IMR-90 (cell line): Measurements from ENCODE around the gene DBN1.

Experiments used
- CHD1 ChIP-seq: IDR thresholded peaks from 2 replicates; pipeline ENCODE4 v1.6.1; 2012; ENCODE audit warnings: low read depth, low read length, improper control_type of control experiment
- CTCF ChIP-seq: conservative IDR thresholded peaks from 2 replicates; pipeline ENCODE4 v1.5.1; 2012; ENCODE audit warnings: mild to moderate bottlenecking, low read depth, low read length, improper control_type of control experiment
- FOS ChIP-seq: fragments of 150-350 bp; IDR thresholded peaks from 2 replicates; pipeline ENCODE4 v1.6.1; 2016; ENCODE audit warnings: low read depth, low read length
- MXI1 ChIP-seq: IDR thresholded peaks from 2 replicates; pipeline ENCODE4 v1.6.1; 2012; ENCODE audit warnings: low read depth, mild to moderate bottlenecking, low read length, moderate library complexity, borderline replicate concordance
- RAD21 ChIP-seq: IDR thresholded peaks from 2 replicates; pipeline ENCODE4 v1.6.1; 2012; ENCODE audit warnings: low read length, improper control_type of control experiment
- RCOR1 ChIP-seq: IDR thresholded peaks from 2 replicates; pipeline ENCODE4 v1.6.1; 2012; ENCODE audit warnings: mild to moderate bottlenecking, low read length, improper control_type of control experiment; ENCODE audit not compliant: insufficient replicate concordance

GRCh38 chr5:177443144-177443983 is 30.1 kb downstream of the DBN1 start:
- TF ChIP-seq CTCF (no peak), MXI1 (no peak), CHD1 (no peak), FOS (no peak), RCOR1 (no peak), RAD21 (no peak)
